ENCODE measurements around the gene RAB6B. TPM values are rescaled to one million over a fixed set of nuclear protein-coding genes. Genes with fewer than 3 reads are reported as not detected.

The RAB6B gene
- total RNA-seq, 4 donors from 2014 or later, result 1.7 to 16.4 (median 3.4) TPM

DNA sequence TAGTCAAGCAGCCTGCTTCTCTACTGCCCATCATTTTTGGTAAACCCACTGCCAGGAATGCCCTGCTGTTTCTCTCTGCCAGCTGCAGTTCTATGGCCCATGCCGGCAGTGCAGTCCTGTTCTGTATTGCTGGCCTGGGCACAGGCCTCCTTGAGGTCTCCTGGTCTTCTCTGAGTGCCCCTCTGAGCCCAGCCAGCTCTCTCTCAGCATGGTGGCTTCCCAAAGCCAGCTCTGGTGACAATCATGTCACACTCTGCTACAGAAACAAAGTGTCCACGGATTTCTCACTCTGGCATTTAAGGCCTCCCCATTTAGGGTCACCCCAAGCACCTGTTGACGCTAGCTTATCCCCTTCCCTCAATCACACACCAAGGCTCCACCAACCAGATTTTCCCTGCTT lies 65.6 kb downstream of the RAB6B start:
- no peak for DNase-seq (ENCODE audit: low spot score)
- TF ChIP-seq, protein P1, sequence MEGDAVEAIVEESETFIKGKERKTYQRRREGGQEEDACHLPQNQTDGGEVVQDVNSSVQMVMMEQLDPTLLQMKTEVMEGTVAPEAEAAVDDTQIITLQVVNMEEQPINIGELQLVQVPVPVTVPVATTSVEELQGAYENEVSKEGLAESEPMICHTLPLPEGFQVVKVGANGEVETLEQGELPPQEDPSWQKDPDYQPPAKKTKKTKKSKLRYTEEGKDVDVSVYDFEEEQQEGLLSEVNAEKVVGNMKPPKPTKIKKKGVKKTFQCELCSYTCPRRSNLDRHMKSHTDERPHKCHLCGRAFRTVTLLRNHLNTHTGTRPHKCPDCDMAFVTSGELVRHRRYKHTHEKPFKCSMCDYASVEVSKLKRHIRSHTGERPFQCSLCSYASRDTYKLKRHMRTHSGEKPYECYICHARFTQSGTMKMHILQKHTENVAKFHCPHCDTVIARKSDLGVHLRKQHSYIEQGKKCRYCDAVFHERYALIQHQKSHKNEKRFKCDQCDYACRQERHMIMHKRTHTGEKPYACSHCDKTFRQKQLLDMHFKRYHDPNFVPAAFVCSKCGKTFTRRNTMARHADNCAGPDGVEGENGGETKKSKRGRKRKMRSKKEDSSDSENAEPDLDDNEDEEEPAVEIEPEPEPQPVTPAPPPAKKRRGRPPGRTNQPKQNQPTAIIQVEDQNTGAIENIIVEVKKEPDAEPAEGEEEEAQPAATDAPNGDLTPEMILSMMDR (IDR thresholded peaks at IDR 0.05), result no peak
- ATAC-seq (ENCODE audit: low FRiP score), result no peak

DNA sequence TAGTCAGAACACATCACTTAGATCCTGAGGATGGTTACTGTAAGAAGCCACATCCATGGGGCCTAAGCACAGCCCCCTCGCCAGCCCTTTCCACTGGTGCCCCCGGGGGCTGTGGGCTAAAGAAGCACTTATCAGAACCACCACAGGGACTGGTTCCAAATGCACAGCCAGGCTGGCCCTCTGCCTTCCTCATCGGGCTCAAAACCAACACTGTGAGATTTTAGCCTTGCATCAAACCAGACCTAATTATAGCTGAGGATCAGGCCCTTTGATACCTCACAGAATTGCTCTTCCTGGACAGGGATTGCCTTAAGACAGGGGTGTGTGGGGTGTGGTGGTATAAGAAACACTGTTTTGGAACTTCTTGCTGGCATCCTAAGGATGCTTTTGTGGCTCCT lies 66.4 kb downstream of the RAB6B start:
- ATAC-seq (ENCODE audit: low FRiP score), result no peak
- DNase-seq (ENCODE audit: low spot score), result no peak
- TF ChIP-seq, protein P1 (IDR thresholded peaks at IDR 0.05), result no peak

DNA sequence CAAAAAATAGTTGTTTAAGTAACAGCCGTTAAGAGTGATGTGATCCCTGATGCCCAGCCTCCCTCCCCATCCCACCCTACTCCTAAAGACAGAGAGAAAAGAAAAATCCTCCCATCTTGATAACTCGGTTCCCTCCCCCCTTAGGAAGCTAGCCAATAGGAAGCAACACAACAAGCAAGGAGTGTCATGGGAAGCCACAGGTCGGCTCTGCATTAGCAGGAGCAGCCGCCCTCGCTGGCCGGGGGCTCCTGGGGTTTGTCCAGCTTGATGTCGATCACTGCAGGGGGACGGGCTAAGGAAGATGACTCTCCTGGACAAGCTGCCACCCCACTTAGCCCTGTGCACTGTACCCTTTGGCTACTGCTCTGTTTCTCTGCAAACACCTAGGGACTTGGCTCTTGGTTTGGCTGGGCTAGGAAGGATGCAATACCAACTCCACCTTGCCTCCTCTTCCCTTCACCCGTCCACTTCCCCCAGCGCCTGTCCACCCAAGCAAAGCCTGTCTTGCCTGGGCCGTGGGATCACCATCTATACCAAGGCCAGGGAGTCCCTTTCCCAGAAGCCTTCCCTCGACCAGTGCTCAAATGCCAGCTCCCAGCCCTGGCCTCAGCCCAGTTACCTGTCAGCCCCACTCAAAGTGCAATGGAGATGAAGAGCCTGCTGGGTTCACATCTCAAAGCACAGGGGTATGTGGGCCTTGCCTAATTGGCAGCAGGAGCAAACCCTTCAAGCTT lies 66.9 kb downstream of the RAB6B start:
- DNase-seq (ENCODE audit: low spot score) (no peak), ATAC-seq (ENCODE audit: low FRiP score) (no peak)
- TF ChIP-seq, protein P1 (IDR thresholded peaks at IDR 0.05), result no peak

DNA sequence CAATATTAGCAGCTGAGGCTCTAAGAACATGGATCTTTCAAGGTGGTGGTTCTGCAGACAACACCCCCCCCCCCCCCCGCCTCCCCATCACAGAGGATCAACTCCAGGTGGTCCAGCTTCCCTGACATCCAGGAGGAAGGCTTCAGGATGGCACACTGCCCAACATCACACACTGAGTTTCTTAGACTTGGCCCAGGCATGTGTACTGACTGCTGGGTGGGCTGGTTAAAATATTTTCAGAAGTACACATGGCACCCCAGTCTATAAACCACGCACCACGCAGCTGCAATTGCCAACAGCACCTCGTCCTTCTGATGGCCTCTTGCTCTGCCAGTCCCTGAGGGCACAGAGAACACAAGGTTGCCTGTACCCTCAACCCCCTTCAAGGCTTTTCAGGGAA lies 68.0 kb downstream of the RAB6B start:
- no peak for DNase-seq (ENCODE audit: low spot score)

DNA sequence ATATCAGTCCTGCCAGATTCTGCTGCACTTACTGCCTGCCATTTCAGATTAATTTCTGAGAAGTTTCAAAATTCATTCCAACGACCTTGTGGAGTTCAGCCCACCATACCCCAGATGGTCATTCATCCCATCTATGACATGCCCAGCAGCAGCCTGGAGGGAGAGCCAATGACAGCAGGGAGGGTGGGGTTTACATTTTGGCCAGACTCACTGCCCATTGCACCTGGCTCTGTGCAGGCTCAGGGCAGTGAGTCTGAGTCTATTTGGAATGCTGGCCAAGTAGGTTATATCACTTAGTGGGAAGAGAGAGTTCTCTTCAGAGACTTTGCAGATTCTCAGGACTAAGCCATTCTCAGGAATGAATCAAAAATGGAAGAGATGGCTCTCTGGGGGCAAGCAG lies 68.5 kb downstream of the RAB6B start:
- ATAC-seq (ENCODE audit: low FRiP score), result no peak
- DNase-seq (ENCODE audit: low spot score), result no peak
- TF ChIP-seq, protein P1 (IDR thresholded peaks at IDR 0.05), result no peak

More for the DNA sequence above, 68.0 kb downstream of the RAB6B start:
- TF ChIP-seq, protein P1 (IDR thresholded peaks at IDR 0.05), result no peak
- no peak for ATAC-seq (ENCODE audit: low FRiP score)

DNA sequence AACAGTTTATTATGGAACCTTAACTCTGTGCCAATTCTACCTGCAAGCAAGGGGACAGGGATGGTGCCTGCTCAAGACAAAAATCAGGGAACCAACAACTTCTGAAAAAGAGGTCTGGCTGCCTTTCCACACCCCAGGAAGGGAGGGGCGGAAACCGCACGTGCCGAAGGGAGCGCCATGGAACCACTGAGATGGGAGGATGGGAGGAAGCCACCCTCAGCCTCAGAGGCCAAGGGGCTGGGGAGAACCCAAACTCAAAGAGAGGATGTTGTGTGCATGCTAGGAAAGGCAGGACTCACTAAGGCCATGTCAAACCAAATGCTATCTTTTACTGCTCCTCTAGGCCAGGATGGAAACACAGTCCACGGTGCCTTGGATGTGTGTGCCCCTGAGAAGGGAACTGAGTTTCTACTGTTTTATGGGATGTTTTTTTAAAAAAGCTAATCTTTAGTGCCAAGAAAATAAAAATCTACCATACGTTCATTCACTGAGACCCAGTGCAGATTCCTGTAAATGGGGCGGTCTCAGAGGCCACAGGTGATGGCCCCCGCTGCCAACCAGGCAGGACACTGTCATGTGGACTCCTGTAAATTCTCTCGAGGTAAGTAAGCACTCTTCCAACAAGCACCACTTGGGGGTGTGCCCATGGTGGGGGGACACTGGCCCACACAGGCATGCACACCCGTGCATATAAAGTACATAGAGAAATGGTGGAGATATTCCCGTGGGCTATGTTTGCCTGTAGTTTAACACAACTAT lies 69.5 kb downstream of the RAB6B start:
- no peak for DNase-seq (ENCODE audit: low spot score)
- TF ChIP-seq, protein P1 (IDR thresholded peaks at IDR 0.05), result no peak
- ATAC-seq (ENCODE audit: low FRiP score), result no peak

All from omental fat pad (tissue), 4 donors.